SK-N-SH treated with all-trans-retinoic acid at 6 μM for 48 hours (cell line): ENCODE measurements around the gene PURA.

Experiments used
- ATAC-seq: fragments of 200-7000 bp; cut with Tn5 transposase; 3 replicates; pipeline ENCODE4 v1.9.1; 2020; ENCODE audit warnings: mild to moderate bottlenecking, moderate library complexity
- BACH2 ChIP-seq: fragments of 250-450 bp; sonication (Bioruptor Pico); IDR thresholded peaks from 2 replicates; pipeline ENCODE4 v1.9.0; 2021; ENCODE audit warnings: mild to moderate bottlenecking, borderline replicate concordance
- CSDC2 ChIP-seq: fragments of 250-450 bp; sonication (Bioruptor Pico); IDR thresholded peaks from 2 replicates; pipeline ENCODE4 v1.5.0; 2020; ENCODE audit warnings: mild to moderate bottlenecking, moderate library complexity
- ISL1 ChIP-seq: fragments of 250-450 bp; sonication (Bioruptor Pico); IDR thresholded peaks from 2 replicates; pipeline ENCODE4 v2.1.2; 2022; ENCODE audit warnings: mild to moderate bottlenecking, moderate library complexity
- OSR1 ChIP-seq: fragments of 250-450 bp; sonication (Bioruptor Pico); IDR thresholded peaks from 2 replicates; pipeline ENCODE4 v1.8.0; 2022; ENCODE audit warnings: moderate library complexity, mild to moderate bottlenecking, inconsistent platforms
- POU6F1 ChIP-seq: fragments of 250-450 bp; sonication (Bioruptor Pico); IDR thresholded peaks from 2 replicates; pipeline ENCODE4 v1.8.0; 2021; ENCODE audit warnings: low read depth, mild to moderate bottlenecking, moderate library complexity, borderline replicate concordance
- PPARA ChIP-seq: fragments of 250-450 bp; sonication (Bioruptor Pico); IDR thresholded peaks from 2 replicates; pipeline ENCODE4 v1.5.0; 2020; ENCODE audit warnings: mild to moderate bottlenecking, borderline replicate concordance
- RARB ChIP-seq: fragments of 250-450 bp; sonication (Bioruptor Pico); IDR thresholded peaks from 2 replicates; pipeline ENCODE4 v1.8.0; 2021; ENCODE audit warnings: mild to moderate bottlenecking, moderate library complexity
- SNAI2 ChIP-seq: fragments of 250-450 bp; sonication (Bioruptor Pico); IDR thresholded peaks from 2 replicates; pipeline ENCODE4 v1.5.0; 2020; ENCODE audit warnings: mild to moderate bottlenecking, moderate library complexity
- TCF4 ChIP-seq: fragments of 250-450 bp; sonication (Bioruptor Pico); IDR thresholded peaks from 2 replicates; pipeline ENCODE4 v1.8.0; 2021; ENCODE audit warnings: mild to moderate bottlenecking, moderate library complexity, borderline replicate concordance
- TOX ChIP-seq: fragments of 250-450 bp; sonication (Bioruptor Pico); IDR thresholded peaks from 2 replicates; pipeline ENCODE4 v1.8.0; 2021; ENCODE audit warnings: mild to moderate bottlenecking, moderate library complexity, borderline replicate concordance
- TSHZ2 ChIP-seq: fragments of 250-450 bp; sonication (Bioruptor Pico); IDR thresholded peaks from 2 replicates; pipeline ENCODE4 v1.5.0; 2020; ENCODE audit warnings: mild to moderate bottlenecking, moderate library complexity
- ZFP3 ChIP-seq: fragments of 250-450 bp; sonication (Bioruptor Pico); IDR thresholded peaks from 2 replicates; pipeline ENCODE4 v1.5.0; 2020; ENCODE audit warnings: mild to moderate bottlenecking, moderate library complexity
- ZNF565 ChIP-seq: fragments of 450-650 bp; formaldehyde crosslinking; conservative IDR thresholded peaks from 2 replicates; pipeline ENCODE4 v1.5.0; 2020; ENCODE audit warnings: low read depth, mild to moderate bottlenecking, moderate library complexity
- ZNF70 ChIP-seq: fragments of 450-650 bp; formaldehyde crosslinking; IDR thresholded peaks from 2 replicates; pipeline ENCODE4 v1.5.0; 2020; ENCODE audit warnings: mild to moderate bottlenecking, moderate library complexity
- ZNF8 ChIP-seq: fragments of 450-650 bp; formaldehyde crosslinking; IDR thresholded peaks from 2 replicates; pipeline ENCODE4 v1.5.0; 2020; ENCODE audit warnings: mild to moderate bottlenecking, moderate library complexity
- TF ChIP-seq, protein P1 (sequence below): fragments of 250-450 bp; sonication (Bioruptor Pico); IDR thresholded peaks from 2 replicates; pipeline ENCODE4 v1.5.1; 2021; ENCODE audit warnings: mild to moderate bottlenecking, moderate library complexity
- TF ChIP-seq, protein P2 (sequence below): fragments of 250-450 bp; sonication (Bioruptor Pico); IDR thresholded peaks from 2 replicates; pipeline ENCODE4 v1.8.0; 2020; ENCODE audit warnings: mild to moderate bottlenecking, moderate library complexity, borderline replicate concordance

Gene PURA

DNA sequence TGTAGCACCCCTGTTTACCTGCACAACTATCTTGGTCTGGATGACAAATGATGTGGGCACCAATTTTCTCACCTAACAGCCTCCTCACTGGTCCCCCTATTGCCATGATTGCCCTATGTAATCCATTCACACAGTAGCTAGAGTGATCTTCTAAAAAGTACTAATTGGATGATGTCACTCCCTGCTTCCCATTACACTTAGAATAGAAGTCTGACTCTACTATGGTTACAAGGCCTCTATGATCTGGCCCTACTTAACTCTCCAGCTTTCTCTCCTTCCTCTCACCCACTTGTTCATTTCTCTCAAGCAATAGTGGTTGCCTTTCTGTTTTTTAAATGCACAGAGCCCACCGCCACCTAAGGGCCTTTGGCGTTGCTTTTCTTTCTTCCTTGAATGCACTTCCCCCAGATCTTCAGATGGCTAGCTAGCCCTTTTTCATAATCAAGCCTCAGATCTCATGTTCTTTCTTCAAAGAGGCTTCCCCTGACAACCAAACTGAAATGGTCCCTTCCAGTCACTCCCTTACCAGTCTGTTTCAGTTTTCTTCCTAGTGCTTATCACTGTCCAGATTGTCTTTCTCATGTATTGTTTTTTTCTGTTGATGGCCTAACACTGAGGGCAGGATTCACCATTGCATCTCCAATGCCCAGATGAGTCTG is 20.5 kb downstream of the PURA start:
- ATAC-seq = no peak
- TF ChIP-seq ZFP3 = no peak
- no peak for TF ChIP-seq POU6F1 (CRISPR knock-in tag)
- no peak for TF ChIP-seq ZNF8 (CRISPR knock-in tag)
- TF ChIP-seq SNAI2 (CRISPR knock-in tag) = no peak
- no peak for TF ChIP-seq TCF4 (CRISPR knock-in tag)
- no peak for TF ChIP-seq TSHZ2 (CRISPR knock-in tag)
- no peak for TF ChIP-seq ZNF70 (CRISPR knock-in tag)
- no peak for TF ChIP-seq OSR1 (CRISPR knock-in tag)
- no peak for TF ChIP-seq PPARA (CRISPR knock-in tag)
- TF ChIP-seq, protein P1, sequence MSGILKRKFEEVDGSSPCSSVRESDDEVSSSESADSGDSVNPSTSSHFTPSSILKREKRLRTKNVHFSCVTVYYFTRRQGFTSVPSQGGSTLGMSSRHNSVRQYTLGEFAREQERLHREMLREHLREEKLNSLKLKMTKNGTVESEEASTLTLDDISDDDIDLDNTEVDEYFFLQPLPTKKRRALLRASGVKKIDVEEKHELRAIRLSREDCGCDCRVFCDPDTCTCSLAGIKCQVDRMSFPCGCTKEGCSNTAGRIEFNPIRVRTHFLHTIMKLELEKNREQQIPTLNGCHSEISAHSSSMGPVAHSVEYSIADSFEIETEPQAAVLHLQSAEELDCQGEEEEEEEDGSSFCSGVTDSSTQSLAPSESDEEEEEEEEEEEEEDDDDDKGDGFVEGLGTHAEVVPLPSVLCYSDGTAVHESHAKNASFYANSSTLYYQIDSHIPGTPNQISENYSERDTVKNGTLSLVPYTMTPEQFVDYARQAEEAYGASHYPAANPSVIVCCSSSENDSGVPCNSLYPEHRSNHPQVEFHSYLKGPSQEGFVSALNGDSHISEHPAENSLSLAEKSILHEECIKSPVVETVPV (CRISPR knock-in tag) = no peak
- TF ChIP-seq, protein P2, sequence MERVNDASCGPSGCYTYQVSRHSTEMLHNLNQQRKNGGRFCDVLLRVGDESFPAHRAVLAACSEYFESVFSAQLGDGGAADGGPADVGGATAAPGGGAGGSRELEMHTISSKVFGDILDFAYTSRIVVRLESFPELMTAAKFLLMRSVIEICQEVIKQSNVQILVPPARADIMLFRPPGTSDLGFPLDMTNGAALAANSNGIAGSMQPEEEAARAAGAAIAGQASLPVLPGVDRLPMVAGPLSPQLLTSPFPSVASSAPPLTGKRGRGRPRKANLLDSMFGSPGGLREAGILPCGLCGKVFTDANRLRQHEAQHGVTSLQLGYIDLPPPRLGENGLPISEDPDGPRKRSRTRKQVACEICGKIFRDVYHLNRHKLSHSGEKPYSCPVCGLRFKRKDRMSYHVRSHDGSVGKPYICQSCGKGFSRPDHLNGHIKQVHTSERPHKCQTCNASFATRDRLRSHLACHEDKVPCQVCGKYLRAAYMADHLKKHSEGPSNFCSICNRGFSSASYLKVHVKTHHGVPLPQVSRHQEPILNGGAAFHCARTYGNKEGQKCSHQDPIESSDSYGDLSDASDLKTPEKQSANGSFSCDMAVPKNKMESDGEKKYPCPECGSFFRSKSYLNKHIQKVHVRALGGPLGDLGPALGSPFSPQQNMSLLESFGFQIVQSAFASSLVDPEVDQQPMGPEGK = no peak
- TF ChIP-seq ISL1 (CRISPR knock-in tag) = no peak
- no peak for TF ChIP-seq TOX (CRISPR knock-in tag)
- TF ChIP-seq RARB (CRISPR knock-in tag) = no peak

GRCh38 chr5:140135127-140135526 is 21.2 kb downstream of the PURA start:
- ATAC-seq = no peak
- TF ChIP-seq ZNF565 (CRISPR knock-in tag) (no peak), OSR1 (CRISPR knock-in tag) (no peak), SNAI2 (CRISPR knock-in tag) (no peak), TOX (CRISPR knock-in tag) (no peak), PPARA (CRISPR knock-in tag) (no peak), BACH2 (CRISPR knock-in tag) (no peak), TCF4 (CRISPR knock-in tag) (no peak), CSDC2 (CRISPR knock-in tag) (no peak), TSHZ2 (CRISPR knock-in tag) (no peak)
- TF ChIP-seq, protein P2 = no peak
- TF ChIP-seq, protein P1 (CRISPR knock-in tag) = no peak
